GM18951 (cell line): Measurements from ENCODE around the gene KRT79.

Source experiments
- POLR2A ChIP-seq: IDR thresholded peaks from 4 replicates; pipeline ENCODE4 v1.6.1; 2011; ENCODE audit warnings: mild to moderate bottlenecking; ENCODE audit not compliant: insufficient read length, insufficient read depth; ENCODE audit errors: extremely low read depth
- in situ Hi-C: fragments of 300-500 bp; cut with MboI; formaldehyde crosslinking; loops from one replicate; pipeline ENCODE4 v1.12.0; 2022; ENCODE audit warnings: low sequenced_read_pairs, mixed read lengths, inconsistent platforms; ENCODE audit not compliant: unreplicated experiment

Gene KRT79

GRCh38 chr12:52774629-52775250 lies 59.4 kb downstream of the KRT79 start:
- in situ Hi-C loops = no loop called here
- TF ChIP-seq POLR2A = no peak

GRCh38 chr12:52772772-52773171 lies 61.3 kb downstream of the KRT79 start:
- in situ Hi-C loops = no loop called here
- TF ChIP-seq POLR2A = no peak

DNA sequence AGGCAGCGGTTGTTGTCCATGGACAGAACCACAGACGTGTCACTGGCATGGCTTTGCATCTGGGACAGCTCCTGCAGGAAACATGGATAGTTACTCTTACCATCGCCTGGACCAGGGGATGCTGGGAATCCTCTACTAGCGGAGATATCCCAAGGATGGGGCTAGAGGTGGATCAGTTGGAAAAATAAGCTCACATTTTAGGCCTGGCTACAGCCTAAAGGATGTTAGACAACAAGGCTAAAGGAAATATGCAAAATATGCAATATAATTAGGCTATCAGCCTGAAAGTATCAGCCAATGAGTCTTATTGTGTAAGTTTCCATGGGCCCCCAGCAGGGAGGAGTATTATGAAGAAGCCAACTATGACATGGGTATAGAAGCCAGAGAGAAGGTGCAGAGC lies 61.9 kb downstream of the KRT79 start:
- in situ Hi-C loops = no loop called here

GRCh38 chr12:52771505-52771904 lies 62.6 kb downstream of the KRT79 start:
- no peak for TF ChIP-seq POLR2A
- in situ Hi-C loops = no loop called here

More for the DNA sequence above, 61.9 kb downstream of the KRT79 start:
- no peak for TF ChIP-seq POLR2A
